Activated naive CD4-positive, alpha-beta T cell treated with anti-CD3 and anti-CD28 coated beads for 36 hours (primary cell): Measurements from ENCODE around the gene EPN2. TPM values are rescaled to one million over a fixed set of nuclear protein-coding genes. Genes with fewer than 3 reads are reported as not detected.

Source experiments
- CTCF ChIA-PET: fragments of 350-600 bp; sonication (Branson Sonifier 250); formaldehyde crosslinking; loops from one replicate; lab custom pipeline; 2021; ENCODE audit warnings: antibody characterized with exemption; lab: Charles Lee
- DNase-seq: peaks from one replicate; pipeline ENCODE4 v3.0.0-alpha.2; 2020
- H3K27ac Mint-ChIP-seq: one replicate; pipeline ENCODE4 v1.8.0; 2021; ENCODE audit warnings: mild to moderate bottlenecking, mixed read lengths
- H3K27me3 Mint-ChIP-seq: one replicate; pipeline ENCODE4 v1.8.0; 2021; ENCODE audit warnings: low read depth, mixed read lengths
- H3K36me3 Mint-ChIP-seq: one replicate; pipeline ENCODE4 v1.8.0; 2021; ENCODE audit warnings: low read depth, mixed read lengths
- H3K4me1 Mint-ChIP-seq: one replicate; pipeline ENCODE4 v1.8.0; 2021; ENCODE audit warnings: low read depth, mixed read lengths
- H3K4me3 Mint-ChIP-seq: one replicate; pipeline ENCODE4 v1.8.0; 2021; ENCODE audit warnings: mild to moderate bottlenecking, moderate library complexity, mixed read lengths
- H3K9me3 Mint-ChIP-seq: one replicate; pipeline ENCODE4 v1.8.0; 2021; ENCODE audit warnings: mixed read lengths
- intact Hi-C: fragments of 100-400 bp; cut with micrococcal nuclease; formaldehyde crosslinking; loops from one replicate; pipeline ENCODE4 v1.15.1; 2023
- total RNA-seq, 2 experiments: library from RNA; stranded (reverse); gene quantifications; one replicate each; pipeline ENCODE4 v1.2.3, GENCODE V29; 2021

EPN2 gene
- total RNA-seq, 2 experiments from 2014 or later, result 5.4 to 5.6 TPM

DNA sequence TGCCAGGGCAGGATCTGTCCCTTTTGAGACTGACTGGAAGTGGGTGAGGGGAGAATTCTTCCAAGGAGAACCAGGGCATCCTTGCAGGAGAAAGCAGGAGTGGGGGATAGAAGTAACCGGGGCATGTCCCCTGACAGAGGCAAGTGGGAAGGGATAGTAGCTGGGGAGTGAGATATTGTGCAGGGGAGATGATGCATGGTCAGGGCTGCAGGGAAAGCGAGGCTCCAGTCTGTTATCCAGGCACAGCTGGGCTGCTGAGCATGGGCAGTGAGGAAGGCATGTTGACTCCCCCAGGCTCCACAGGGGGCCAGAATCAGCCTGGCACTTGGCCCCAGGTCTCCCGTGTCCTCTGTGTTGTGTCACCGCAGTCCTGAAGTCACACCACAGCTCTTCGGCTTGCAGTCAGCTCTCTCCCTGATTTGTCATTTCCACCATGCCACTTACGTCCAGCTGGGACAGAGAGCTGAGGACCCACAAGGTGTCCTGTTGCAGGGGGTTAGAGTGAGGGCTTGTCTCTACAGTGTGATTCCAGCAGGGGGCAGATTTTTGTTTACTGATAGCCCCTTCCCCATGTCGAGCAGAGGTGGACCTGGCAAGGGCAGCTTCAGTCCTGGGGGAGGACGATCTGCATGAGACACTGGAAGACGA lies 84.4 kb downstream of the EPN2 start:
- CTCF ChIA-PET, result interaction anchor here (1.6 to 2.2 kb wide), 3 partner anchors 13 to 17 kb away, joined by 5 to 11 read pairs (median 6); no protein-coding TSS in a partner anchor
- intact Hi-C loops, result no loop called here

DNA sequence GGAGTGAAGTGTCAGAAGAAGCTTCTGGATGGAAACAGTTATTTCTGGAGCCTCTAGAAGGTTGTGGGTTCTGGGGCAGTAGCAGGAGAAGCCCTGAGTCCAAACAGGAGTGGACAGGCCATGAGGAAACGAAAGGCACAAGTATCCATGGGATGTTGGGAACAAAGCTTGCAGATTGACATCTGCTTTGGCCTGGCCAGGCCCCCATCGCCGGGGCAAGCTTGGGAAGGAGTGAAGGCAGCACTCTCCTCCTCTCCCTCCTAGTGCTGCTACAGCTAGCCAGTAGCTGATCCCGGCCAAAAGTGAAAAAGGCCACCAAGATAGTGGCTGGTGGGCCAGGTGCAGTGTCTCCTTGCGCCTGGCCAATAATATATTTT lies 85.0 kb downstream of the EPN2 start:
- H3K27me3 Mint-ChIP-seq, result peaks cover 15% of the 10 kb centered on the region
- CTCF ChIA-PET, result interaction anchor here (1.0 to 2.2 kb wide), 4 partner anchors 14 to 126 kb away, joined by 3 to 11 read pairs (median 4); no protein-coding TSS in a partner anchor
- no peaks in the 10 kb centered on the region for H3K4me1 Mint-ChIP-seq
- H3K36me3 Mint-ChIP-seq, result no peaks in the 10 kb centered on the region
- no peak overlapping the region for H3K4me3 Mint-ChIP-seq
- intact Hi-C loops, result no loop called here
- H3K9me3 Mint-ChIP-seq, result peaks cover 8% of the 10 kb centered on the region
- no peak overlapping the region for H3K27ac Mint-ChIP-seq
- DNase-seq, result no peak

More for the DNA sequence above, 84.4 kb downstream of the EPN2 start:
- no peak for DNase-seq
- Mint-ChIP-seq H3K27ac (no peak overlapping the region), H3K36me3 (no peaks in the 10 kb centered on the region), H3K9me3 (peaks cover 8% of the 10 kb centered on the region), H3K27me3 (peaks cover 15% of the 10 kb centered on the region), H3K4me1 (no peaks in the 10 kb centered on the region), H3K4me3 (no peak overlapping the region)

DNA sequence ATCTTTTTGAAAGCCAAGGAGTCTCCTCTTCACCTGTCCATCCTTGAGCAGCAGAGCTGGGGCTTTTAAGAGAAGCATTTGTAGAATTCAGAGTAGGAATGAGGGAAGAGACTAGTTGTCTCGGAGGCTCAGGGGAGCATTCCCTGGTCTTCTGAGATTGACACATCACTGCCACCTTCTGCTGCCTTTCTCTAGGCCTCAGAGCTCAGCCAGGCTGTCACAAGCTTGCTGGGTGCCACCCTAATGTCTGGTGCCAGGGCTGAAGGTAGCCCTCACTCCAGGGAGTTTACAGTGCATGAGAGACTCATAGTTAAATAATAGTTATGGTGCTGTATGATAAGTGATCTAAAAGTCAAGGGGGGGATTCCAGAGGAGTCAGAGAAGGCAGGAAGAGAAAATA lies 85.7 kb downstream of the EPN2 start:
- H3K27me3 Mint-ChIP-seq, result peaks cover 12% of the 10 kb centered on the region
- H3K9me3 Mint-ChIP-seq, result peaks cover 8% of the 10 kb centered on the region
- H3K36me3 Mint-ChIP-seq, result no peaks in the 10 kb centered on the region
- no peak overlapping the region for H3K4me3 Mint-ChIP-seq
- intact Hi-C loops, result no loop called here
- CTCF ChIA-PET, result interaction anchor here (0.6 to 2.2 kb wide), 5 partner anchors 15 to 125 kb away, joined by 3 to 11 read pairs (median 3); no protein-coding TSS in a partner anchor
- H3K27ac Mint-ChIP-seq, result no peak overlapping the region
- no peaks in the 10 kb centered on the region for H3K4me1 Mint-ChIP-seq
- no peak for DNase-seq

DNA sequence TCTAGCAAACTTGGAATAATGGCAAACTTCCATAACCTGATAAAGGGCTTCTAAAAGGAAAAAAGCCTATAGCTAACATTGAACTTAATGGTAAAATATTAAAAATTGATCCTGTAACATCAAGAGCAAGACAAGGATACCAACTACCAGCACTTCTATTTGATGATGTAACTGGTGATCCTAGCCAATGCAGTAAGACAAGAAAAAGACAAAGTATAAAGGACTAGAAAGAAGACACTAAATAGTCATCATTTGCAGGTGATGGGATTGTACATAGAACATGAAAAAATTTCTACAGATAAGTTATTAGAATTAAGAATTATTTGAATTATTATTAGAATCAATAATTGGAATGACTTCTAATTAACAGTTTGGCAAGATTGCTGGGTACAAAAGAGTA lies 88.4 kb downstream of the EPN2 start:
- Mint-ChIP-seq H3K4me3 (no peak overlapping the region), H3K27ac (no peak overlapping the region), H3K27me3 (peaks cover 8% of the 10 kb centered on the region), H3K9me3 (peaks cover 8% of the 10 kb centered on the region), H3K4me1 (no peaks in the 10 kb centered on the region), H3K36me3 (no peaks in the 10 kb centered on the region)
- CTCF ChIA-PET, result no interaction called here
- intact Hi-C loops, result no loop called here
- DNase-seq, result no peak

DNA sequence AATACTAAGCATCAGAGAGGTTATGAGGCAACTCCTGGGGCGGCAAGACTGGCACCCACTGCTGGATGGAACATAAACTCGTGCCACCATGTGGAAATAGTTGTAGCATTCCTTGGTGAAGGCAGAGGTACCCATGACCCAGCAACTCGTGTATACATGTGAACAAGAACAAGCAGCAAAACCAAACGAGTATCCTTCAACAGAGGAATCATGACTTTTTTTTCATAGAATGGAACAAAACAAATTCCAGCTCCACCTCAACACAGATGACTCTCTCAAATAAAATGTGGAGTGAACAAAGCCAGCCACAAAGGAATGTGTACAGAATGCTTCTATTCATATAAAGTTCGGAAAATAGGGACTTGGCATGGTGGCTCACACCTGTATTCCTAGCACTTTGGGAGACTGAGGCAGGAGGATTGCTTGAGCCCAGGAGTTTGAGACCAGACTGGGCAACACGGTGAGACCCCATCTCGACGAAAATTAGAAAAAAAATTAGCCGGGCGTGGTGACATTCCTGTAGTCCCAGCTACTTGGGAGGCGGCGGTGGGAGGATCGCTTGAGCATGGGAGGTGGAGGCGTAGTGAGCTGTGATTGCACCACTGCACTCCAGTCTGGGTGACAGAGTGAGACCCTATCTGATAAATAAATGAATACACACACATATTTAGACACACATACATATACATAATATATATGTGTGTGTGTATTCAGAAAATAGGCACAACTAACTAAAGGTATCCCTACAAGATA lies 90.0 kb downstream of the EPN2 start:
- Mint-ChIP-seq H3K27ac (no peak overlapping the region), H3K27me3 (no peaks in the 10 kb centered on the region), H3K36me3 (no peaks in the 10 kb centered on the region), H3K9me3 (peaks cover 8% of the 10 kb centered on the region), H3K4me3 (no peak overlapping the region), H3K4me1 (no peaks in the 10 kb centered on the region)
- intact Hi-C loops, result no loop called here
- CTCF ChIA-PET, result no interaction called here
- DNase-seq, result no peak

DNA sequence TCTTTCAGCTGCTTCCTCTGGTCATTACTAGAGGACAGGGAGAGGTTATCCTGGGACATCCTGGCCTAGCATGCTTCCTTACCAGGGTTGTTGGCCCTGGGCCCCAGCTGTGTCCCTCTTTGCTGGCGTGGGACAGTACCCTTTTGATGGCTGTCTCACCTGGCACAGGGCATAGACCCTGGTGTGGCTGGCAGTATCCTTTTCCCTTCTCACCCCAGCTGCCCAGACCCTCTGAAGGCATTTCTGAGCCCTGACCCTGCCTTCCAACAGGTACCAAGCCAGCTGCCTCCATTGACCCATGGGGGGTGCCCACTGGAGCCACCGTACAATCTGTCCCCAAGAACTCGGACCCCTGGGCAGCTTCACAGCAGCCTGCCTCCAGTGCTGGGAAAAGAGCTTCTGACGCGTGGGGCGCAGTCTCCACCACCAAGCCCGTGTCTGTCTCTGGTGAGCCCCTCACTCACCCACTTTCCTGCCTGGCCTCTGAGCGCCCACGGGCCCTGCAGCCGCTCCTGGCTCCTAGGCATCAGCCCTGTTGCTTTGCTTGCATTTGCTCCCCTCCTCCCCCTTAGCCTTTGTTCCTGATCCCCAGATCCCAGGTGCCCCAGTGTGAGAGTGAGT lies 91.4 kb downstream of the EPN2 start:
- Mint-ChIP-seq H3K36me3 (no peaks in the 10 kb centered on the region), H3K27me3 (no peaks in the 10 kb centered on the region), H3K4me3 (no peak overlapping the region), H3K27ac (no peak overlapping the region), H3K4me1 (peaks cover 6% of the 10 kb centered on the region), H3K9me3 (peaks cover 8% of the 10 kb centered on the region)
- no peak for DNase-seq
- intact Hi-C loops, result no loop called here
- CTCF ChIA-PET, result interaction anchor here (0.5 to 0.7 kb wide), 2 partner anchors 27 to 50 kb away, joined by 3 to 5 read pairs; partner anchors contain the start of gene MAPK7

DNA sequence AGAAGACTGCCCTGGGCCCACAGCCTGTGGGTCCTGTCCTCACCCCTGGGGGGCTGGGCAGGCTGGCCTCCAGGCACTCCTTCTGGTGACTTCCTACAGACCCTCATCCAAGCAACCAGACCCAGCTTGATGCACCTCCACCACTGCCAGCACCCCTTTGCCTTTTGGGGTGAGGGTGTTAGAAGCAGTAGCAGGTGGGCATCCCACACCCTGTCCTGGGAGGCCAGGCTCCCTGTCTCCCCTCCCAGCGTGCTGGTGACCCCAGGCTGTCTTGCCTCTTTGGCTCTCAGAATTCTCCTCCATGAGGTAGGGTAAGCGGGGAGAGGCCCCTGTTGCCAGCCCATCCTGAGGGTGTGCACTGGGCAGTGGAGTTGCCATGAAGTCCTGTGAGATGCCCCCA lies 92.0 kb downstream of the EPN2 start:
- H3K4me1 Mint-ChIP-seq, result peaks cover 6% of the 10 kb centered on the region
- H3K36me3 Mint-ChIP-seq, result no peaks in the 10 kb centered on the region
- DNase-seq, result no peak
- no peak overlapping the region for H3K27ac Mint-ChIP-seq
- CTCF ChIA-PET, result interaction anchor here (0.5 kb wide), 1 partner anchor 26 kb away, joined by 5 read pairs; no protein-coding TSS in a partner anchor
- H3K9me3 Mint-ChIP-seq, result peaks cover 8% of the 10 kb centered on the region
- no peak overlapping the region for H3K4me3 Mint-ChIP-seq
- intact Hi-C loops, result no loop called here
- no peaks in the 10 kb centered on the region for H3K27me3 Mint-ChIP-seq

DNA sequence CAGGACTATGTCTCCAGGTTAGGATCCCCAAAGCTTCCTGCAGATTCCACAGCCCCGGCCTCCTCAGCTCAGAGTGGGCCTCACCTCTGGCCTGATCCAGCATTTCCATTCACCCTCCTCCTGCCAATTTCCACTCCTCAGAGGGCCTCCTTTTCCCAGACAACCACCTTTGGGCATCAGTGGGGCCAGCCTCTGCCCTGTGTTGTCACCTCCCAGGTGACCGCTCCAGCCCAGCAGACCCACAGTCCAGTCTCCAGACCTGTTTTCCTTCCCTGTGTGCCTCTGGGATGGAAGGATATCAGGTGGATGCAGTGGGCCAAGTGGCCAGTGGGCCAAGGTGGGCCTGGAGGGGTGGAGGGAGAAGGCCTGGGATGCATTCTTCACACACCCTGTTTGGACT lies 92.7 kb downstream of the EPN2 start:
- intact Hi-C loops, result no loop called here
- CTCF ChIA-PET, result no interaction called here
- no peak for DNase-seq
- peaks cover 6% of the 10 kb centered on the region for H3K4me1 Mint-ChIP-seq
- no peaks in the 10 kb centered on the region for H3K27me3 Mint-ChIP-seq
- no peaks in the 10 kb centered on the region for H3K36me3 Mint-ChIP-seq
- H3K9me3 Mint-ChIP-seq, result peaks cover 8% of the 10 kb centered on the region
- no peak overlapping the region for H3K4me3 Mint-ChIP-seq
- no peak overlapping the region for H3K27ac Mint-ChIP-seq

DNA sequence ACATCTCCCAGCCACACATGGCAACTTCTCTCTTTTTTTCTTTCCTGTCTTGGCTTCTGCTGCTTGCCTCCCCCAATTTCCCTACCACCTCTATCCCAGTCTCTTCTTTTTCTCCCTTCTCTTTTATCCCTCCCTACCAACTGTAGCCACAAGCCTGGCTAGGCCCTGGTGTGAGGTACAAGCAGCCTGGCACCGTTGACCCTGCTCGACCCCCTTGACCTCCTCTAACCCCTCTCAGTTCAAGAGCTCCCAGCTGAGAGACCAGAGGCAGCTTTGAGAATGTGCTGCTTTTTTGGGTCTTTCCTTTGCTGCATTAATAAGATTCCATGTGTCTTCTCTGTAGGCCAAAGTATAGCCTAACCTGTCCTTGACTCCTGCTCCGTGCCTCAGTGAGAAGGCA lies 93.1 kb downstream of the EPN2 start:
- intact Hi-C loops, result no loop called here
- no peak for DNase-seq
- no peaks in the 10 kb centered on the region for H3K27me3 Mint-ChIP-seq
- H3K36me3 Mint-ChIP-seq, result no peaks in the 10 kb centered on the region
- H3K4me3 Mint-ChIP-seq, result no peak overlapping the region
- H3K4me1 Mint-ChIP-seq, result peaks cover 6% of the 10 kb centered on the region
- CTCF ChIA-PET, result no interaction called here
- peaks cover 5% of the 10 kb centered on the region for H3K9me3 Mint-ChIP-seq
- no peak overlapping the region for H3K27ac Mint-ChIP-seq

DNA sequence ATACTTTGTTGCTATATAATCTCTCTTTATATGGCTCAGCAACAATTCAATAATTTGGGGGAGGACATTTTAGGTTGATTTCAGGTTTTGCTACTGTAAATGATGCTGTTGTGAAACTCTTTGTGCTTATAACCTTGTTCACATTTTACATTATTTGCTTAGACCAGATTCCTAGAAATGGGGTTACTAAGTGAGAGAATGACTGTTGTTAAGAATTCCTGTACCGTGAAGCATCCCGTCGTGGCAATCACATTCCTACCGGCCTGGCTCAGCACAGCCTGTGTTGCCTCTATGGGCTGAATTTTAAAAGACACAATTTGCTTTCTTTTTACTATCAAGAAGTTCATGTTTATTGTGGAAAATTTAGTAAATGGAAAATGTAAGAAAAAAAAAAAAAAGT lies 94.0 kb downstream of the EPN2 start:
- Mint-ChIP-seq H3K36me3 (no peaks in the 10 kb centered on the region), H3K4me3 (no peak overlapping the region), H3K4me1 (peaks cover 6% of the 10 kb centered on the region), H3K27ac (no peak overlapping the region), H3K27me3 (peaks cover 3% of the 10 kb centered on the region), H3K9me3 (no peaks in the 10 kb centered on the region)
- CTCF ChIA-PET, result no interaction called here
- intact Hi-C loops, result no loop called here
- no peak for DNase-seq

DNA sequence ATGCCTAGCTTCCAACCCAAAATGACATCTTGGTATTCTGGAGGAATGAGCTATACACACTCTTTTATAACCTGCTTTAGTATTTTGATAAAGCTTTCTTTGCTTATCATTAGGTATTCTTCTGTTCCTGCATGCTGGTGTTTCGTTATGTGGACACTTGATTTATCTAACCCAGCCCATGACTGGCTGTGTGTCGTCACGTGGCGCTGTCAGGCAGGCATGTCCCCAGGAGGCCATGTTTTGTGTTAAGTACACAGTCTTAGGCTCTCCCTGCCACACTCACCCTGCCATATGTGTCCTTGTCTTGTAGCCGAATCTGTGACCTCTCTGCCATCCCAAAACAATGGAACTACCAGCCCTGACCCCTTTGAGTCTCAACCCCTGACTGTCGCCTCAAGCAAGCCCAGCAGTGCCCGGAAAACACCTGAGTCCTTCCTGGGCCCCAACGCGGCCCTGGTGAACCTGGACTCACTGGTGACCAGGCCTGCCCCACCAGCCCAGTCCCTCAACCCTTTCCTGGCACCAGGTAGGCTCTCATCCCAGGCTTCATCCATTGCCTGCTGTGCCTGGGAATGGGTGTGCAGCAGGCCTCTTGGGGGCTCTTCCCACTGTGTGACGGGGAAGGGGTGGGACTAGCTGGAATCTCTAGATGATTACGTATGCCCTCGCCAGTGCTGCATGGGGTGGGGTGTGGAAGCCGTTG lies 94.5 kb downstream of the EPN2 start:
- intact Hi-C loops, result no loop called here
- CTCF ChIA-PET, result interaction anchor here (1.5 kb wide), 1 partner anchor 12 kb away, joined by 3 read pairs; no protein-coding TSS in a partner anchor
- Mint-ChIP-seq H3K4me1 (peaks cover 6% of the 10 kb centered on the region), H3K27ac (no peak overlapping the region), H3K27me3 (peaks cover 4% of the 10 kb centered on the region), H3K36me3 (no peaks in the 10 kb centered on the region), H3K9me3 (no peaks in the 10 kb centered on the region), H3K4me3 (no peak overlapping the region)
- no peak for DNase-seq
